Parathyroid adenoma (tissue), 2 donors: Measurements from ENCODE around the gene PBX4.

Source experiments
- H2AFZ ChIP-seq: fragments of 300-600 bp; sonication (generic); one replicate; pipeline ENCODE4 v1.7.0; 2017; ENCODE audit warnings: antibody characterized with exemption, mild to moderate bottlenecking
- H3K27ac ChIP-seq: fragments of 300-600 bp; sonication (generic); one replicate; pipeline ENCODE4 v1.7.0; 2017
- H3K27me3 ChIP-seq: fragments of 300-600 bp; sonication (generic); one replicate; pipeline ENCODE4 v1.7.0; 2017; ENCODE audit warnings: low read length; ENCODE audit not compliant: control insufficient read depth, insufficient read depth
- H3K36me3 ChIP-seq: fragments of 300-600 bp; sonication (generic); one replicate; pipeline ENCODE4 v1.7.0; 2017; ENCODE audit warnings: low read length; ENCODE audit not compliant: control insufficient read depth, insufficient read depth
- H3K4me1 ChIP-seq: fragments of 300-600 bp; sonication (generic); one replicate; pipeline ENCODE4 v1.7.0; 2017; ENCODE audit warnings: control low read depth
- H3K4me2 ChIP-seq: fragments of 300-600 bp; sonication (generic); one replicate; pipeline ENCODE4 v1.7.0; 2017; ENCODE audit warnings: low read length
- H3K4me3 ChIP-seq: fragments of 300-600 bp; sonication (generic); one replicate; pipeline ENCODE4 v1.7.0; 2017; ENCODE audit warnings: low read depth, low read length
- H3K79me2 ChIP-seq: fragments of 300-600 bp; sonication (generic); one replicate; pipeline ENCODE4 v1.7.0; 2017; ENCODE audit warnings: control low read depth
- H3K9ac ChIP-seq: fragments of 300-600 bp; sonication (generic); one replicate; pipeline ENCODE4 v1.7.0; 2017; ENCODE audit warnings: mild to moderate bottlenecking
- H3K9me3 ChIP-seq: fragments of 300-600 bp; sonication (generic); one replicate; pipeline ENCODE4 v1.7.0; 2017; ENCODE audit warnings: low read length; ENCODE audit not compliant: control insufficient read depth
- CTCF ChIP-seq: fragments of 300-600 bp; sonication (generic); IDR thresholded peaks from one replicate; pipeline ENCODE4 v1.7.0; 2017; ENCODE audit warnings: antibody characterized with exemption, mild to moderate bottlenecking
- donor health status: primary hyperparathyroidism.

Gene PBX4

GRCh38 chr19:19653597-19654147 lies 35.2 kb upstream of the PBX4 start:
- H3K79me2 ChIP-seq = peaks cover 2% of the 10 kb centered on the region
- H2AFZ ChIP-seq = no peak overlapping the region
- no peak overlapping the region for H3K9ac ChIP-seq
- H3K4me1 ChIP-seq = no peaks in the 10 kb centered on the region
- H3K27me3 ChIP-seq = no peaks in the 10 kb centered on the region
- H3K4me2 ChIP-seq = no peak overlapping the region
- TF ChIP-seq CTCF = no peak
- no peak overlapping the region for H3K4me3 ChIP-seq
- H3K9me3 ChIP-seq = no peaks in the 10 kb centered on the region
- H3K27ac ChIP-seq = no peak overlapping the region
- H3K36me3 ChIP-seq = no peaks in the 10 kb centered on the region

GRCh38 chr19:19652482-19653295 lies 34.2 kb upstream of the PBX4 start:
- Histone ChIP-seq H3K79me2 (peaks cover 2% of the 10 kb centered on the region), H3K36me3 (no peaks in the 10 kb centered on the region), H3K27ac (no peak overlapping the region), H3K4me1 (no peaks in the 10 kb centered on the region), H2AFZ (no peak overlapping the region), H3K27me3 (no peaks in the 10 kb centered on the region), H3K4me2 (no peak overlapping the region), H3K9me3 (no peaks in the 10 kb centered on the region), H3K4me3 (no peak overlapping the region), H3K9ac (no peak overlapping the region)
- no peak for TF ChIP-seq CTCF

GRCh38 chr19:19651076-19651475 lies 32.6 kb upstream of the PBX4 start:
- H3K4me1 ChIP-seq = no peaks in the 10 kb centered on the region
- H3K4me2 ChIP-seq = no peak overlapping the region
- no peak overlapping the region for H3K4me3 ChIP-seq
- H3K9me3 ChIP-seq = no peaks in the 10 kb centered on the region
- no peaks in the 10 kb centered on the region for H3K36me3 ChIP-seq
- no peak overlapping the region for H2AFZ ChIP-seq
- no peak overlapping the region for H3K9ac ChIP-seq
- no peaks in the 10 kb centered on the region for H3K27me3 ChIP-seq
- no peak overlapping the region for H3K27ac ChIP-seq
- no peak for TF ChIP-seq CTCF
- H3K79me2 ChIP-seq = peaks cover 2% of the 10 kb centered on the region

GRCh38 chr19:19650331-19650730 lies 31.8 kb upstream of the PBX4 start:
- Histone ChIP-seq H3K9ac (no peak overlapping the region), H3K4me2 (no peak overlapping the region), H3K36me3 (no peaks in the 10 kb centered on the region), H3K4me1 (no peaks in the 10 kb centered on the region), H3K9me3 (no peaks in the 10 kb centered on the region), H3K27me3 (no peaks in the 10 kb centered on the region), H2AFZ (no peak overlapping the region), H3K79me2 (peaks cover 2% of the 10 kb centered on the region), H3K27ac (no peak overlapping the region), H3K4me3 (no peak overlapping the region)
- TF ChIP-seq CTCF = no peak
